HepG2 (cell line): ENCODE measurements around the gene SGSM1. TPM values are rescaled to one million over a fixed set of nuclear protein-coding genes. Genes with fewer than 3 reads are reported as not detected.
A peak's percentile ranks its signal among the peaks of the same experiment; 100 is the strongest.

ENCODE experiments used
- ATAC-seq: fragments of 200-7000 bp; cut with Tn5 transposase; 3 replicates; pipeline ENCODE4 v1.9.1; 2020; ENCODE audit warnings: mild to moderate bottlenecking, moderate library complexity
- BruUV-seq: library from RNA; stranded (reverse); fragments of 400-500 nt; replicated peaks from 2 replicates; lab custom pipeline; 2021; lab: Mats Ljungman, UMichigan
- CTCF ChIA-PET: fragments of 300-600 bp; formaldehyde crosslinking; extraction: SDS; loops from one replicate; lab custom pipeline; 2021; ENCODE audit warnings: low total read pairs, inconsistent platforms, low intra/inter-chr PET ratio; lab: Yijun Ruan, JAX
- POLR2A ChIA-PET: fragments of 350-600 bp; sonication (Branson Sonifier 250); formaldehyde crosslinking; loops from one replicate; lab custom pipeline; 2020; ENCODE audit warnings: antibody characterized with exemption, inconsistent platforms; lab: Yijun Ruan, JAX
- DNase-seq: peaks from one replicate; pipeline ENCODE4 v3.0.0-alpha.2; 2015; ENCODE audit warnings: low spot score
- FAIRE-seq: peaks from 3 replicates; lab custom pipeline; 2011; peaks lifted over from hg19 to GRCh38; lab: Jason Lieb, UNC
- H2AFZ ChIP-seq: one replicate; pipeline ENCODE4 v1.6.1; 2011; ENCODE audit warnings: low read length, inconsistent platforms
- H3K27ac ChIP-seq: fragments of 300-600 bp; 3 replicates; pipeline ENCODE4 v1.8.0; 2011; ENCODE audit warnings: mixed run types, mild to moderate bottlenecking, mixed read lengths, low read length, inconsistent platforms; ENCODE audit not compliant: insufficient read depth; ENCODE audit errors: extremely low read length
- H3K27me3 ChIP-seq, 2 experiments: fragments of 200-600 bp in 1 of 2; 2 replicates in 1 of 2; 3 replicates in 1 of 2; pipeline versions ENCODE4 v1.6.0 to v1.8.0; 2011; ENCODE audit warnings: low read length in 2 of 2, mild to moderate bottlenecking in 2 of 2, moderate library complexity in 2 of 2, inconsistent platforms in 1 of 2; ENCODE audit not compliant: insufficient read depth in 2 of 2, control insufficient read depth in 1 of 2
- H3K36me3 ChIP-seq, 2 experiments: fragments of 200-600 bp in 1 of 2; replicated peaks in 1 of 2; 2 replicates in 1 of 2; 3 replicates in 1 of 2; pipeline versions ENCODE4 v1.5.1 to v1.8.0; 2011; ENCODE audit warnings: low read length in 2 of 2, inconsistent platforms in 1 of 2; ENCODE audit not compliant: insufficient read depth in 2 of 2, control insufficient read depth in 1 of 2
- H3K4me1 ChIP-seq: 2 replicates; pipeline ENCODE4 v1.5.1; 2012; ENCODE audit warnings: low read length, inconsistent platforms; ENCODE audit not compliant: insufficient read depth
- H3K4me2 ChIP-seq: 2 replicates; pipeline ENCODE4 v1.6.0; 2011; ENCODE audit warnings: low read depth, low read length, inconsistent platforms
- H3K4me3 ChIP-seq, 3 experiments: fragments of 200-600 bp in 1 of 3; sonication (generic), shearing (Covaris generic) in 1 of 3; replicated peaks in 1 of 3; 2 replicates each; pipeline ENCODE4 v1.5.1; 2011 to 2016; ENCODE audit warnings: low read length in 3 of 3, inconsistent platforms in 2 of 3, low read depth in 2 of 3, mild to moderate bottlenecking in 2 of 3, control low read depth in 1 of 3, mixed read lengths in 1 of 3; ENCODE audit not compliant: insufficient read depth in 1 of 3
- H3K79me2 ChIP-seq: one replicate; pipeline ENCODE4 v1.6.1; 2011; ENCODE audit warnings: low read length, inconsistent platforms; ENCODE audit not compliant: insufficient read depth
- H3K9ac ChIP-seq: 2 replicates; pipeline ENCODE4 v1.6.0; 2011; ENCODE audit warnings: mild to moderate bottlenecking, low read depth, low read length, inconsistent platforms; ENCODE audit not compliant: insufficient read depth
- H3K9me3 ChIP-seq: 2 replicates; pipeline ENCODE4 v1.5.1; 2012; ENCODE audit warnings: mild to moderate bottlenecking, low read length
- H4K20me1 ChIP-seq: 2 replicates; pipeline ENCODE4 v1.6.0; 2011; ENCODE audit warnings: inconsistent platforms, mild to moderate bottlenecking, low read length, moderate library complexity; ENCODE audit not compliant: insufficient read depth
- MXD4 ChIP-seq: IDR thresholded peaks from 2 replicates; pipeline ENCODE4 v1.6.1; 2016; ENCODE audit warnings: mild to moderate bottlenecking, missing biosample characterization, missing genetic modification reagents
- STAG1 ChIP-seq: sonication (generic); formaldehyde crosslinking; IDR thresholded peaks from 2 replicates; pipeline ENCODE4 v1.4.0; 2020; ENCODE audit warnings: missing genetic modification reagents
- ZBTB38 ChIP-seq: sonication (generic); formaldehyde crosslinking; IDR thresholded peaks from 2 replicates; pipeline ENCODE4 v1.5.1; 2020; ENCODE audit warnings: mild to moderate bottlenecking, missing genetic modification reagents
- ZNF672 ChIP-seq: sonication (generic); formaldehyde crosslinking; IDR thresholded peaks from 2 replicates; pipeline ENCODE4 v1.8.1; 2022; ENCODE audit warnings: missing genetic modification reagents
- WGBS: methylation state at CpG from one replicate; pipeline ENCODE4 v1.1.6; 2017; ENCODE audit warnings: low lambda C conversion rate; 5-methylcytosine and 5-hydroxymethylcytosine counted together
- in situ Hi-C: cut with HindIII; loops from 2 replicates; pipeline ENCODE4 v1.10.0; 2017; ENCODE audit warnings: low pct_unique_long_range_greater_than_20kb; ENCODE audit not compliant: extremely low pct_ligation_motif_present
- intact Hi-C: fragments of 100-400 bp; cut with micrococcal nuclease; formaldehyde crosslinking; loops from one replicate; pipeline ENCODE4 v1.10.0; 2022; ENCODE audit not compliant: unreplicated experiment
- polyA plus RNA-seq, 8 experiments: library from polyadenylated mRNA; depleted of rRNA in 3 of 8; stranded (reverse) in 7 of 8; unstranded in 1 of 8; fragments of >200 nt; fragmentation: Illumina TruSeq in 4 of 8; extraction: Trizol in 4 of 8; gene quantifications; 2 replicates each; pipeline versions ENCODE4 v1.2.1 to v1.2.3, GENCODE V29; 2011 to 2016; ENCODE audit warnings: low read depth in 4 of 8, missing spikeins in 1 of 8, mixed read lengths in 1 of 8; ENCODE audit not compliant: insufficient read depth in 1 of 8
- total RNA-seq, 5 experiments: library from RNA; depleted of rRNA; stranded (reverse); fragments of >200 nt; fragmentation: Illumina TruSeq; extraction: Trizol; gene quantifications; 2 replicates each; pipeline ENCODE4 v1.2.3, GENCODE V29; 2016; ENCODE audit warnings: low read depth in 1 of 5
- TF ChIP-seq, protein P1 (sequence below): sonication (generic); formaldehyde crosslinking; IDR thresholded peaks from 2 replicates; pipeline ENCODE4 v1.4.0; 2020; ENCODE audit warnings: mild to moderate bottlenecking, missing genetic modification reagents, borderline replicate concordance
- TF ChIP-seq, protein P2 (sequence below): sonication (generic); formaldehyde crosslinking; IDR thresholded peaks from 2 replicates; pipeline ENCODE4 v1.5.0; 2020; ENCODE audit warnings: mild to moderate bottlenecking, missing genetic modification reagents, moderate library complexity
- TF ChIP-seq, protein P3 (sequence below): sonication (generic); formaldehyde crosslinking; IDR thresholded peaks from 2 replicates; pipeline ENCODE4 v1.9.0; 2021; ENCODE audit warnings: missing genetic modification reagents, borderline replicate concordance

SGSM1 gene
- total and polyA plus RNA-seq, 2 of the 13 experiments (the other 11 are each of a cell fraction or from before 2014, with no cell fraction given) = 0.07 TPM; not detected in 1

DNA sequence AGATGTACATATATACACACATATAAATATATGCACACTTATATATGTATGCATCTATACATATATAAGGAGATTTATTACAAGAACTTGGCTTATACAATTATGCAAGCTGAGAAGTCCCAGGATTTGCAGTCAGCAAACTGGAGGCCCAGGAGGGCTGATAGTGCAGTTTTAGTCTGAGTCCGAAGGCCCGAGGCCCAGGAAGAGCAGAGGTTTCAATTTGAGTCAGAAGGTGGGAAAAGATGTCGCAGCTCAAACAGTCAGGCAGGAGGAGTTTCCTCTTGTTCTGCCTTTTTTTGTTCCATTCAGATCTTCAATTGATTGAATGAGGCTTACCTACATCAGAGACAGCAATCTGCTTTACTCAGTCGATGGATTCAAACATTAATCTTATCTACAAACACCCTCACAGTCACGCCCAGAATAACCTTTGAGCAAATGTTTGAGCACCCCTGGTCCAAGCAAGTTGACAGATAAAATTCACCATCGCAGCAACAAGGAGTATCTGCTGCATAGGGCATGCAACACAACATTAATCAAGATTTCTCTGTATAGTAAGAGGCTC is 4.0 kb upstream of the SGSM1 start (continued):
- TF ChIP-seq, protein P1, sequence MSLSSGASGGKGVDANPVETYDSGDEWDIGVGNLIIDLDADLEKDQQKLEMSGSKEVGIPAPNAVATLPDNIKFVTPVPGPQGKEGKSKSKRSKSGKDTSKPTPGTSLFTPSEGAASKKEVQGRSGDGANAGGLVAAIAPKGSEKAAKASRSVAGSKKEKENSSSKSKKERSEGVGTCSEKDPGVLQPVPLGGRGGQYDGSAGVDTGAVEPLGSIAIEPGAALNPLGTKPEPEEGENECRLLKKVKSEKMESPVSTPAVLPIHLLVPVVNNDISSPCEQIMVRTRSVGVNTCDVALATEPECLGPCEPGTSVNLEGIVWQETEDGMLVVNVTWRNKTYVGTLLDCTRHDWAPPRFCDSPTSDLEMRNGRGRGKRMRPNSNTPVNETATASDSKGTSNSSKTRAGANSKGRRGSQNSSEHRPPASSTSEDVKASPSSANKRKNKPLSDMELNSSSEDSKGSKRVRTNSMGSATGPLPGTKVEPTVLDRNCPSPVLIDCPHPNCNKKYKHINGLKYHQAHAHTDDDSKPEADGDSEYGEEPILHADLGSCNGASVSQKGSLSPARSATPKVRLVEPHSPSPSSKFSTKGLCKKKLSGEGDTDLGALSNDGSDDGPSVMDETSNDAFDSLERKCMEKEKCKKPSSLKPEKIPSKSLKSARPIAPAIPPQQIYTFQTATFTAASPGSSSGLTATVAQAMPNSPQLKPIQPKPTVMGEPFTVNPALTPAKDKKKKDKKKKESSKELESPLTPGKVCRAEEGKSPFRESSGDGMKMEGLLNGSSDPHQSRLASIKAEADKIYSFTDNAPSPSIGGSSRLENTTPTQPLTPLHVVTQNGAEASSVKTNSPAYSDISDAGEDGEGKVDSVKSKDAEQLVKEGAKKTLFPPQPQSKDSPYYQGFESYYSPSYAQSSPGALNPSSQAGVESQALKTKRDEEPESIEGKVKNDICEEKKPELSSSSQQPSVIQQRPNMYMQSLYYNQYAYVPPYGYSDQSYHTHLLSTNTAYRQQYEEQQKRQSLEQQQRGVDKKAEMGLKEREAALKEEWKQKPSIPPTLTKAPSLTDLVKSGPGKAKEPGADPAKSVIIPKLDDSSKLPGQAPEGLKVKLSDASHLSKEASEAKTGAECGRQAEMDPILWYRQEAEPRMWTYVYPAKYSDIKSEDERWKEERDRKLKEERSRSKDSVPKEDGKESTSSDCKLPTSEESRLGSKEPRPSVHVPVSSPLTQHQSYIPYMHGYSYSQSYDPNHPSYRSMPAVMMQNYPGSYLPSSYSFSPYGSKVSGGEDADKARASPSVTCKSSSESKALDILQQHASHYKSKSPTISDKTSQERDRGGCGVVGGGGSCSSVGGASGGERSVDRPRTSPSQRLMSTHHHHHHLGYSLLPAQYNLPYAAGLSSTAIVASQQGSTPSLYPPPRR (CRISPR knock-in tag) = peak; percentile 71; the same call in 1 of the 2 replicates

GRCh38 chr22:24803064-24803542 is 2.9 kb upstream of the SGSM1 start:
- Histone ChIP-seq H3K9ac (no peak overlapping the region), H3K36me3 (no peaks in the 10 kb centered on the region), H3K79me2 (no peaks in the 10 kb centered on the region), H3K9me3 (no peaks in the 10 kb centered on the region), H3K4me3 (no peak overlapping the region), H2AFZ (no peak overlapping the region)
- intact Hi-C loops = no loop called here
- DNase-seq (peak; percentile 46), FAIRE-seq (peak; percentile 59)
- CTCF ChIA-PET = interaction anchor here (1.2 kb wide), 1 partner anchor 34 kb away, joined by 3 read pairs; no protein-coding TSS in a partner anchor
- in situ Hi-C loops = no loop called here
- peak; percentile 46 for TF ChIP-seq STAG1
- TF ChIP-seq, protein P2, sequence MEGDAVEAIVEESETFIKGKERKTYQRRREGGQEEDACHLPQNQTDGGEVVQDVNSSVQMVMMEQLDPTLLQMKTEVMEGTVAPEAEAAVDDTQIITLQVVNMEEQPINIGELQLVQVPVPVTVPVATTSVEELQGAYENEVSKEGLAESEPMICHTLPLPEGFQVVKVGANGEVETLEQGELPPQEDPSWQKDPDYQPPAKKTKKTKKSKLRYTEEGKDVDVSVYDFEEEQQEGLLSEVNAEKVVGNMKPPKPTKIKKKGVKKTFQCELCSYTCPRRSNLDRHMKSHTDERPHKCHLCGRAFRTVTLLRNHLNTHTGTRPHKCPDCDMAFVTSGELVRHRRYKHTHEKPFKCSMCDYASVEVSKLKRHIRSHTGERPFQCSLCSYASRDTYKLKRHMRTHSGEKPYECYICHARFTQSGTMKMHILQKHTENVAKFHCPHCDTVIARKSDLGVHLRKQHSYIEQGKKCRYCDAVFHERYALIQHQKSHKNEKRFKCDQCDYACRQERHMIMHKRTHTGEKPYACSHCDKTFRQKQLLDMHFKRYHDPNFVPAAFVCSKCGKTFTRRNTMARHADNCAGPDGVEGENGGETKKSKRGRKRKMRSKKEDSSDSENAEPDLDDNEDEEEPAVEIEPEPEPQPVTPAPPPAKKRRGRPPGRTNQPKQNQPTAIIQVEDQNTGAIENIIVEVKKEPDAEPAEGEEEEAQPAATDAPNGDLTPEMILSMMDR (CRISPR knock-in tag) = peak; percentile 77
- TF ChIP-seq, protein P3, sequence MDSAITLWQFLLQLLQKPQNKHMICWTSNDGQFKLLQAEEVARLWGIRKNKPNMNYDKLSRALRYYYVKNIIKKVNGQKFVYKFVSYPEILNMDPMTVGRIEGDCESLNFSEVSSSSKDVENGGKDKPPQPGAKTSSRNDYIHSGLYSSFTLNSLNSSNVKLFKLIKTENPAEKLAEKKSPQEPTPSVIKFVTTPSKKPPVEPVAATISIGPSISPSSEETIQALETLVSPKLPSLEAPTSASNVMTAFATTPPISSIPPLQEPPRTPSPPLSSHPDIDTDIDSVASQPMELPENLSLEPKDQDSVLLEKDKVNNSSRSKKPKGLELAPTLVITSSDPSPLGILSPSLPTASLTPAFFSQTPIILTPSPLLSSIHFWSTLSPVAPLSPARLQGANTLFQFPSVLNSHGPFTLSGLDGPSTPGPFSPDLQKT (CRISPR knock-in tag) = no peak
- no peak for TF ChIP-seq ZNF672 (CRISPR knock-in tag)
- no peak for TF ChIP-seq ZBTB38
- TF ChIP-seq MXD4 = no peak
- TF ChIP-seq, all 625 proteins: peak for 2
- Histone ChIP-seq H3K27me3 (peaks cover 0 to 22% of the 10 kb centered on the region in 2 experiments; a peak in 2 of 5 replicates), H4K20me1 (no peaks in the 10 kb centered on the region), H3K4me1 (peaks cover 13% of the 10 kb centered on the region), H3K27ac (no peak overlapping the region), H3K4me2 (no peak overlapping the region)
- POLR2A ChIA-PET = no interaction called here
- BruUV-seq = no TSS peak
- WGBS = 66% methylated on average over 3 of the region's 3 CpGs
- ATAC-seq = peak; percentile 69
